ENCODE results near the gene EPHA4.

- TF ChIP-seq, protein P1, sequence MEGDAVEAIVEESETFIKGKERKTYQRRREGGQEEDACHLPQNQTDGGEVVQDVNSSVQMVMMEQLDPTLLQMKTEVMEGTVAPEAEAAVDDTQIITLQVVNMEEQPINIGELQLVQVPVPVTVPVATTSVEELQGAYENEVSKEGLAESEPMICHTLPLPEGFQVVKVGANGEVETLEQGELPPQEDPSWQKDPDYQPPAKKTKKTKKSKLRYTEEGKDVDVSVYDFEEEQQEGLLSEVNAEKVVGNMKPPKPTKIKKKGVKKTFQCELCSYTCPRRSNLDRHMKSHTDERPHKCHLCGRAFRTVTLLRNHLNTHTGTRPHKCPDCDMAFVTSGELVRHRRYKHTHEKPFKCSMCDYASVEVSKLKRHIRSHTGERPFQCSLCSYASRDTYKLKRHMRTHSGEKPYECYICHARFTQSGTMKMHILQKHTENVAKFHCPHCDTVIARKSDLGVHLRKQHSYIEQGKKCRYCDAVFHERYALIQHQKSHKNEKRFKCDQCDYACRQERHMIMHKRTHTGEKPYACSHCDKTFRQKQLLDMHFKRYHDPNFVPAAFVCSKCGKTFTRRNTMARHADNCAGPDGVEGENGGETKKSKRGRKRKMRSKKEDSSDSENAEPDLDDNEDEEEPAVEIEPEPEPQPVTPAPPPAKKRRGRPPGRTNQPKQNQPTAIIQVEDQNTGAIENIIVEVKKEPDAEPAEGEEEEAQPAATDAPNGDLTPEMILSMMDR (IDR thresholded peaks at IDR 0.05): no peak
- TF ChIP-seq ZFX (IDR thresholded peaks at IDR 0.05; ENCODE audit: borderline replicate concordance): no peak
Observed at GRCh38 chr2:221571551-221572218, 419 bp downstream of the EPHA4 start.

Data from 22Rv1 (cell line).